GM12892 (cell line): ENCODE data around the gene DPY19L3.

Experiments
- POLR2A ChIP-seq: IDR thresholded peaks from 2 replicates; pipeline ENCODE4 v1.6.1; 2011; ENCODE audit warnings: low read depth, low read length, control low read depth
- POLR2AphosphoS5 ChIP-seq: IDR thresholded peaks from 2 replicates; pipeline ENCODE4 v1.6.1; 2011; ENCODE audit warnings: low read depth, low read length, control low read depth
- TAF1 ChIP-seq: IDR thresholded peaks from 2 replicates; pipeline ENCODE4 v1.6.1; 2011; ENCODE audit warnings: low read depth, mild to moderate bottlenecking, control low read depth, low read length, borderline replicate concordance

- TF ChIP-seq POLR2AphosphoS5 (no peak), POLR2A (no peak), TAF1 (no peak)
Measured at GRCh38 chr19:32438751-32439150, 33.2 kb downstream of the DPY19L3 start.
